Lower leg skin (tissue), 3 donors: ENCODE measurements around the gene BICC1.

ENCODE experiments used
- POLR2A ChIP-seq, 2 donors: fragments of 450-650 bp; IDR thresholded peaks; one replicate each; pipeline ENCODE4 v1.6.1; 2016 to 2017; ENCODE audit warnings: antibody characterized with exemption in 2 of 2, mild to moderate bottlenecking in 1 of 2, moderate library complexity in 1 of 2
- TF ChIP-seq, protein P1 (sequence below), 3 donors: fragments of 450-650 bp; IDR thresholded peaks; one replicate each; pipeline ENCODE4 v1.5.1; 2016; ENCODE audit warnings: antibody characterized with exemption in 3 of 3, mild to moderate bottlenecking in 3 of 3, moderate library complexity in 2 of 3

DNA sequence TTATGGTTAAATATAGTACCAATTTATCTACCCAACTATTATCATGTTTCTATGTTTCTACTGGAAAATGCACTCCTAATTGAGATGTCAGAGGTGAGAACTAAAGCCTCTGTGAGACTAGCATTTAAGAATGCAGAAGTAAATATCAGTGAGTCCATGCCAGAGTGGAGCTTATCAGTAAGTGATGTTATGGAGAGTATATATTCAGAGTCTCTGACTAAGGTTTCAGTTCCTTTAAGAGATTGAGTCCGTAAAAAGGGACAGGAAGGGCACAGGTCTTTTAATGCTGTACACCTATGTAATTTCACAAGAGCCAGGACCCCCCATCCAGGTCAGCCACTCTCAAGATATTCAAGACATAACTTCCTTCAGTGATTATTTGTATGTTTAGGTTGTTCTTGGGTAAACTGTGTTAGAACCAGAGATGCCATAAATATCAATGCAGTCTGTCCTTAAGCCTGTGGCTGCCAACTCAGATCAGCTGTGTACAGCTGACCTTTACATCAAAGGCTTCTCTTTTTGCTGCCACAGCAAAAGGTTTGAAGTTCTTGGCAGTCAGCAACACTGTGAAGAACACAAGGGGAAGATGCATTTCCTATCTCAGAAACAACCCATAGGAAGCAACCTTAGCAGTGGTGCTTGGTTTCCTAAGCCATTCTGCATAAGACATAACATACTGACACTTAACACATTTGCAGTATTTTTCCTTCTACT is 244.8 kb downstream of the BICC1 start:
- TF ChIP-seq, protein P1, sequence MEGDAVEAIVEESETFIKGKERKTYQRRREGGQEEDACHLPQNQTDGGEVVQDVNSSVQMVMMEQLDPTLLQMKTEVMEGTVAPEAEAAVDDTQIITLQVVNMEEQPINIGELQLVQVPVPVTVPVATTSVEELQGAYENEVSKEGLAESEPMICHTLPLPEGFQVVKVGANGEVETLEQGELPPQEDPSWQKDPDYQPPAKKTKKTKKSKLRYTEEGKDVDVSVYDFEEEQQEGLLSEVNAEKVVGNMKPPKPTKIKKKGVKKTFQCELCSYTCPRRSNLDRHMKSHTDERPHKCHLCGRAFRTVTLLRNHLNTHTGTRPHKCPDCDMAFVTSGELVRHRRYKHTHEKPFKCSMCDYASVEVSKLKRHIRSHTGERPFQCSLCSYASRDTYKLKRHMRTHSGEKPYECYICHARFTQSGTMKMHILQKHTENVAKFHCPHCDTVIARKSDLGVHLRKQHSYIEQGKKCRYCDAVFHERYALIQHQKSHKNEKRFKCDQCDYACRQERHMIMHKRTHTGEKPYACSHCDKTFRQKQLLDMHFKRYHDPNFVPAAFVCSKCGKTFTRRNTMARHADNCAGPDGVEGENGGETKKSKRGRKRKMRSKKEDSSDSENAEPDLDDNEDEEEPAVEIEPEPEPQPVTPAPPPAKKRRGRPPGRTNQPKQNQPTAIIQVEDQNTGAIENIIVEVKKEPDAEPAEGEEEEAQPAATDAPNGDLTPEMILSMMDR (IDR thresholded peaks at IDR 0.05): no peak
- no peak for TF ChIP-seq POLR2A (IDR thresholded peaks at IDR 0.05)
